Esophagus squamous epithelium (tissue), 4 donors: ENCODE results near the gene MB.

Experiments
- POLR2A ChIP-seq, 4 donors: fragments of 450-650 bp; IDR thresholded peaks; one replicate each; pipeline ENCODE4 v1.6.1; 2017; ENCODE audit warnings: antibody characterized with exemption in 4 of 4, mild to moderate bottlenecking in 4 of 4, moderate library complexity in 3 of 4
- TF ChIP-seq, protein P1 (sequence below), 6 experiments: fragments of 450-650 bp in 4 of 6; fragments of 200-600 bp in 2 of 6; sonication (generic) in 2 of 6; IDR thresholded peaks; one replicate each; pipeline ENCODE4 v1.5.1; 2016 to 2019; ENCODE audit warnings: antibody characterized with exemption in 6 of 6, mild to moderate bottlenecking in 4 of 6, moderate library complexity in 4 of 6

DNA sequence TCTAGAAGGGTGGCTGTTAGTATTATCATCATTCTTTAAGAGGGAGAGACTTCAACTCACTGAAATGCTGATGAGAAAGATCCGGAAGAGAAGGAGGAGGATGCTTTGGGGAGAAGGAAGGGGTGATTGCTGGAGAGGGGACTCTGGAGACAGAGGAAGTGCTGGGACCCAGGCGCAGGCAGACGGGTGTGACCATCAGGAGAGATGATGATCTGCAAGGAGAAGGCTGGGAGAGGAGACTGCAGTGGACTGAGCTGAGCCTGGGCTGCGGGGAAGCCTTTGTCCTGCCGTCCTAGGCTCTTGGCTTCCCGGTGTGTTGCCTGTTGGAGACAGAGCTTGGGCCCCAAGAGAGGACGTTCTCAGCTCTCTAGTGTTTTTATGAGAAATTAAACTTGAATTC, 53.9 kb downstream of the MB start:
- TF ChIP-seq, protein P1, sequence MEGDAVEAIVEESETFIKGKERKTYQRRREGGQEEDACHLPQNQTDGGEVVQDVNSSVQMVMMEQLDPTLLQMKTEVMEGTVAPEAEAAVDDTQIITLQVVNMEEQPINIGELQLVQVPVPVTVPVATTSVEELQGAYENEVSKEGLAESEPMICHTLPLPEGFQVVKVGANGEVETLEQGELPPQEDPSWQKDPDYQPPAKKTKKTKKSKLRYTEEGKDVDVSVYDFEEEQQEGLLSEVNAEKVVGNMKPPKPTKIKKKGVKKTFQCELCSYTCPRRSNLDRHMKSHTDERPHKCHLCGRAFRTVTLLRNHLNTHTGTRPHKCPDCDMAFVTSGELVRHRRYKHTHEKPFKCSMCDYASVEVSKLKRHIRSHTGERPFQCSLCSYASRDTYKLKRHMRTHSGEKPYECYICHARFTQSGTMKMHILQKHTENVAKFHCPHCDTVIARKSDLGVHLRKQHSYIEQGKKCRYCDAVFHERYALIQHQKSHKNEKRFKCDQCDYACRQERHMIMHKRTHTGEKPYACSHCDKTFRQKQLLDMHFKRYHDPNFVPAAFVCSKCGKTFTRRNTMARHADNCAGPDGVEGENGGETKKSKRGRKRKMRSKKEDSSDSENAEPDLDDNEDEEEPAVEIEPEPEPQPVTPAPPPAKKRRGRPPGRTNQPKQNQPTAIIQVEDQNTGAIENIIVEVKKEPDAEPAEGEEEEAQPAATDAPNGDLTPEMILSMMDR (IDR thresholded peaks at IDR 0.05) = no peak
- no peak for TF ChIP-seq POLR2A (IDR thresholded peaks at IDR 0.05)
